HG02759 (cell line): Measurements from ENCODE around the gene SCAMP5.

Experiments used
- ATAC-seq: cut with Tn5 transposase; IDR thresholded peaks from one replicate; pipeline ENCODE4 v1.9.1; 2021; ENCODE audit warnings: mild to moderate bottlenecking, moderate library complexity; ENCODE audit not compliant: unreplicated experiment

The SCAMP5 gene

GRCh38 chr15:75067123-75067830, 71.9 kb downstream of the SCAMP5 start:
- ATAC-seq, result peak; percentile 40

- ATAC-seq, result no peak
These were observed 73.4 kb downstream of the SCAMP5 start for GRCh38 chr15:75068748-75069147.

- ATAC-seq, result peak; percentile 88
These were observed 74.0 kb downstream of the SCAMP5 start for GRCh38 chr15:75069301-75069925.

GRCh38 chr15:75070674-75071073, 75.3 kb downstream of the SCAMP5 start:
- ATAC-seq, result no peak
